HCT116 (cell line): ENCODE measurements around the gene OR5P2. TPM values are rescaled to one million over a fixed set of nuclear protein-coding genes. Genes with fewer than 3 reads are reported as not detected.

Experiments used
- ATAC-seq: fragments of 200-7000 bp; cut with Tn5 transposase; 2 replicates; pipeline ENCODE4 v1.9.1; 2020; ENCODE audit warnings: mild to moderate bottlenecking, moderate library complexity
- BruUV-seq: library from RNA; stranded (reverse); fragments of 400-500 nt; replicated peaks from 2 replicates; lab custom pipeline; 2021; lab: Mats Ljungman, UMichigan
- CTCF ChIA-PET: fragments of 300-600 bp; sonication (Branson Sonifier 250); formaldehyde crosslinking; loops from one replicate; lab custom pipeline; 2021; ENCODE audit warnings: antibody characterized with exemption; lab: Charles Lee
- POLR2A ChIA-PET: fragments of 300-600, 350-600 bp; sonication (Branson Sonifier 250); formaldehyde crosslinking; loops from one replicate; lab custom pipeline; 2021; ENCODE audit warnings: antibody characterized with exemption; lab: Charles Lee
- RAD21 ChIA-PET, 2 experiments: fragments of 300-600 bp; sonication (Branson Sonifier 250); formaldehyde crosslinking; loops; one replicate each; lab custom pipeline; 2023; ENCODE audit warnings: low total read pairs in 2 of 2; ENCODE audit not compliant: uncharacterized antibody in 2 of 2, unreplicated experiment in 2 of 2, low non-redundant PET in 1 of 2; lab: Charles Lee
- DNase-seq: peaks from one replicate; pipeline ENCODE4 v3.0.0-alpha.2; 2010; ENCODE audit warnings: low read depth, low spot score
- H2AFZ ChIP-seq: fragments of 200-600 bp; shearing (Covaris generic), sonication (generic); 2 replicates; pipeline ENCODE4 v1.6.1; 2017; ENCODE audit warnings: low read depth, mixed run types, mixed read lengths, antibody characterized with exemption, low read length; ENCODE audit not compliant: poor library complexity, severe bottlenecking
- H3K27ac ChIP-seq: 2 replicates; pipeline ENCODE4 v1.5.1; 2012; ENCODE audit warnings: low read depth, low read length
- H3K27me3 ChIP-seq: fragments of 200-600 bp; sonication (generic); 2 replicates; pipeline ENCODE4 v1.6.1; 2016; ENCODE audit warnings: mixed run types, low read length, mixed read lengths; ENCODE audit not compliant: insufficient read depth
- H3K36me3 ChIP-seq, 2 experiments: fragments of 200-500 bp in 1 of 2; fragments of 200-600 bp in 1 of 2; sonication (Bioruptor generic) in 1 of 2; sonication (generic) in 1 of 2; 2 replicates each; pipeline versions ENCODE4 v1.5.1 to v1.6.1; 2014 to 2016; ENCODE audit warnings: low read length in 2 of 2, inconsistent platforms in 1 of 2, mixed read lengths in 1 of 2, mixed run types in 1 of 2; ENCODE audit not compliant: insufficient read depth in 2 of 2, control insufficient read depth in 1 of 2
- H3K4me1 ChIP-seq, 2 experiments: fragments of 200-600 bp in 1 of 2; sonication (generic) in 1 of 2; 2 replicates each; pipeline versions ENCODE4 v1.5.1 to v1.6.1; 2012 to 2017; ENCODE audit warnings: low read length in 2 of 2, inconsistent platforms in 1 of 2, mild to moderate bottlenecking in 1 of 2, mixed read lengths in 1 of 2, mixed run types in 1 of 2, moderate library complexity in 1 of 2; ENCODE audit not compliant: insufficient read depth in 2 of 2, control insufficient read depth in 1 of 2
- H3K4me2 ChIP-seq: fragments of 200-600 bp; sonication (generic); 2 replicates; pipeline ENCODE4 v1.6.1; 2017; ENCODE audit warnings: mixed run types, low read length, mixed read lengths
- H3K4me3 ChIP-seq, 2 experiments: fragments of 200-600 bp in 1 of 2; sonication (generic) in 1 of 2; replicated peaks in 1 of 2; 2 replicates each; pipeline ENCODE4 v1.5.1; 2011 to 2016; ENCODE audit warnings: low read length in 2 of 2, control low read depth in 1 of 2, low read depth in 1 of 2, mild to moderate bottlenecking in 1 of 2, mixed read lengths in 1 of 2, mixed run types in 1 of 2
- H3K79me2 ChIP-seq: fragments of 200-600 bp; sonication (generic); 2 replicates; pipeline ENCODE4 v1.6.1; 2017; ENCODE audit warnings: mild to moderate bottlenecking, mixed run types, low read length, moderate library complexity, mixed read lengths; ENCODE audit not compliant: insufficient read depth
- H3K9ac ChIP-seq: fragments of 200-600 bp; sonication (generic); 2 replicates; pipeline ENCODE4 v1.6.1; 2016; ENCODE audit warnings: low read length, mixed read lengths
- H3K9me2 ChIP-seq: fragments of 200-600 bp; sonication (generic), shearing (Covaris generic); 2 replicates; pipeline ENCODE4 v1.6.1; 2017; ENCODE audit warnings: mixed run types, mild to moderate bottlenecking, moderate library complexity; ENCODE audit not compliant: insufficient read depth
- H3K9me3 ChIP-seq, 2 experiments: fragments of 200-500 bp in 1 of 2; fragments of 200-600 bp in 1 of 2; sonication (Bioruptor generic) in 1 of 2; sonication (generic) in 1 of 2; 2 replicates each; pipeline ENCODE4 v1.6.1; 2014 to 2017; ENCODE audit warnings: low read length in 2 of 2, mixed read lengths in 2 of 2, inconsistent platforms in 1 of 2, low read depth in 1 of 2, mild to moderate bottlenecking in 1 of 2, mixed run types in 1 of 2, moderate library complexity in 1 of 2; ENCODE audit not compliant: control insufficient read depth in 1 of 2, insufficient read depth in 1 of 2
- H4K20me1 ChIP-seq: fragments of 200-600 bp; sonication (generic), shearing (Covaris generic); 2 replicates; pipeline ENCODE4 v1.6.1; 2017; ENCODE audit warnings: mixed run types, mild to moderate bottlenecking, moderate library complexity; ENCODE audit not compliant: insufficient read depth
- CBX3 ChIP-seq: IDR thresholded peaks from 2 replicates; pipeline ENCODE4 v1.6.1; 2012; ENCODE audit warnings: low read depth
- CTCF ChIP-seq, 3 experiments: fragments of 200-600 bp in 1 of 3; sonication (generic) in 1 of 3; IDR thresholded peaks in 2 of 3; conservative IDR thresholded peaks in 1 of 3; 2 replicates each; pipeline ENCODE4 v1.5.1; 2012 to 2017; ENCODE audit warnings: low read depth in 2 of 3, low read length in 2 of 3, antibody characterized with exemption in 1 of 3, borderline replicate concordance in 1 of 3, control low read depth in 1 of 3, mild to moderate bottlenecking in 1 of 3, mixed read lengths in 1 of 3, mixed run types in 1 of 3, moderate library complexity in 1 of 3; ENCODE audit not compliant: insufficient read depth in 1 of 3
- EGR1 ChIP-seq: IDR thresholded peaks from 2 replicates; pipeline ENCODE4 v1.6.1; 2012; ENCODE audit warnings: low read depth
- ELF1 ChIP-seq: IDR thresholded peaks from 2 replicates; pipeline ENCODE4 v1.6.1; 2012; ENCODE audit warnings: low read depth, borderline replicate concordance
- EZH2phosphoT487 ChIP-seq: fragments of 200-600 bp; IDR thresholded peaks from 2 replicates; pipeline ENCODE4 v1.6.1; 2018; ENCODE audit warnings: antibody characterized with exemption, borderline replicate concordance
- POLR2A ChIP-seq: IDR thresholded peaks from 2 replicates; pipeline ENCODE4 v1.7.0; 2011; ENCODE audit warnings: borderline replicate concordance; ENCODE audit not compliant: insufficient read depth, insufficient read length; ENCODE audit errors: extremely low read depth
- TCF7L2 ChIP-seq: IDR thresholded peaks from 2 replicates; pipeline ENCODE4 v1.7.0; 2011; ENCODE audit warnings: borderline replicate concordance, inconsistent platforms; ENCODE audit not compliant: insufficient read depth, insufficient read length; ENCODE audit errors: extremely low read depth
- YY1 ChIP-seq: IDR thresholded peaks from 2 replicates; pipeline ENCODE4 v1.6.1; 2011; ENCODE audit warnings: low read length, low read depth, moderate library complexity, mild to moderate bottlenecking; ENCODE audit not compliant: insufficient replicate concordance; ENCODE audit errors: extremely low read depth
- intact Hi-C: fragments of 100-400 bp; cut with micrococcal nuclease; formaldehyde crosslinking; loops from 2 replicates; pipeline ENCODE4 v1.10.0; 2022
- total RNA-seq: library from RNA; stranded (reverse); gene quantifications from one replicate; pipeline ENCODE4 v1.2.1, GENCODE V29; 2021; ENCODE audit not compliant: unreplicated experiment
- TF ChIP-seq, protein P1 (sequence below): IDR thresholded peaks from 2 replicates; pipeline ENCODE4 v1.6.1; 2012
- TF ChIP-seq, protein P2 (sequence below): IDR thresholded peaks from 2 replicates; pipeline ENCODE4 v1.6.1; 2012; ENCODE audit warnings: low read depth

The OR5P2 gene
- total RNA-seq, 1 experiment from 2014 or later: not detected

- Histone ChIP-seq H3K9ac (no peak overlapping the region), H3K9me3 (no peaks in the 10 kb centered on the region), H3K79me2 (no peaks in the 10 kb centered on the region), H2AFZ (no peak overlapping the region), H3K36me3 (no peaks in the 10 kb centered on the region), H3K27me3 (peaks cover 14% of the 10 kb centered on the region; the same call in 1 of the 2 replicates), H3K4me1 (no peaks in the 10 kb centered on the region), H4K20me1 (no peaks in the 10 kb centered on the region), H3K4me2 (no peak overlapping the region), H3K27ac (no peak overlapping the region), H3K9me2 (no peaks in the 10 kb centered on the region), H3K4me3 (no peak overlapping the region)
- CTCF ChIA-PET: no interaction called here
- no TSS peak for BruUV-seq
- POLR2A ChIA-PET: no interaction called here
- RAD21 ChIA-PET: no interaction called here
- intact Hi-C loops: no loop called here
- DNase-seq: no peak
- TF ChIP-seq EGR1 (no peak), CTCF (IDR thresholded peaks at IDR 0.05 in 2 of 3, conservative IDR thresholded peaks at IDR 0.05 in 1 of 3; ENCODE audit: borderline replicate concordance in 1 of 3, insufficient read depth in 1 of 3, low read depth in 2 of 3, low read length in 2 of 3) (no peak), POLR2A (no peak), TCF7L2 (no peak), EZH2phosphoT487 (no peak), YY1 (no peak), ELF1 (no peak), CBX3 (no peak)
- TF ChIP-seq, protein P1, sequence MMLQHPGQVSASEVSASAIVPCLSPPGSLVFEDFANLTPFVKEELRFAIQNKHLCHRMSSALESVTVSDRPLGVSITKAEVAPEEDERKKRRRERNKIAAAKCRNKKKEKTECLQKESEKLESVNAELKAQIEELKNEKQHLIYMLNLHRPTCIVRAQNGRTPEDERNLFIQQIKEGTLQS: no peak
- TF ChIP-seq, protein P2, sequence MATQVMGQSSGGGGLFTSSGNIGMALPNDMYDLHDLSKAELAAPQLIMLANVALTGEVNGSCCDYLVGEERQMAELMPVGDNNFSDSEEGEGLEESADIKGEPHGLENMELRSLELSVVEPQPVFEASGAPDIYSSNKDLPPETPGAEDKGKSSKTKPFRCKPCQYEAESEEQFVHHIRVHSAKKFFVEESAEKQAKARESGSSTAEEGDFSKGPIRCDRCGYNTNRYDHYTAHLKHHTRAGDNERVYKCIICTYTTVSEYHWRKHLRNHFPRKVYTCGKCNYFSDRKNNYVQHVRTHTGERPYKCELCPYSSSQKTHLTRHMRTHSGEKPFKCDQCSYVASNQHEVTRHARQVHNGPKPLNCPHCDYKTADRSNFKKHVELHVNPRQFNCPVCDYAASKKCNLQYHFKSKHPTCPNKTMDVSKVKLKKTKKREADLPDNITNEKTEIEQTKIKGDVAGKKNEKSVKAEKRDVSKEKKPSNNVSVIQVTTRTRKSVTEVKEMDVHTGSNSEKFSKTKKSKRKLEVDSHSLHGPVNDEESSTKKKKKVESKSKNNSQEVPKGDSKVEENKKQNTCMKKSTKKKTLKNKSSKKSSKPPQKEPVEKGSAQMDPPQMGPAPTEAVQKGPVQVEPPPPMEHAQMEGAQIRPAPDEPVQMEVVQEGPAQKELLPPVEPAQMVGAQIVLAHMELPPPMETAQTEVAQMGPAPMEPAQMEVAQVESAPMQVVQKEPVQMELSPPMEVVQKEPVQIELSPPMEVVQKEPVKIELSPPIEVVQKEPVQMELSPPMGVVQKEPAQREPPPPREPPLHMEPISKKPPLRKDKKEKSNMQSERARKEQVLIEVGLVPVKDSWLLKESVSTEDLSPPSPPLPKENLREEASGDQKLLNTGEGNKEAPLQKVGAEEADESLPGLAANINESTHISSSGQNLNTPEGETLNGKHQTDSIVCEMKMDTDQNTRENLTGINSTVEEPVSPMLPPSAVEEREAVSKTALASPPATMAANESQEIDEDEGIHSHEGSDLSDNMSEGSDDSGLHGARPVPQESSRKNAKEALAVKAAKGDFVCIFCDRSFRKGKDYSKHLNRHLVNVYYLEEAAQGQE: no peak
- ATAC-seq: no peak
Observed at GRCh38 chr11:7833527-7833926, 36.8 kb upstream of the OR5P2 start.
